GM18909 (cell line): ENCODE data around the gene PCNP.
"Not testable (repeated sequence)": the region's sequence is repeated elsewhere in the genome, so short reads cannot be mapped to it uniquely, and the experiment has no call there.

Source experiments
- ATAC-seq: cut with Tn5 transposase; IDR thresholded peaks from one replicate; pipeline ENCODE4 v1.9.1; 2021; ENCODE audit warnings: mild to moderate bottlenecking; ENCODE audit not compliant: unreplicated experiment, poor library complexity

PCNP gene, protein sequence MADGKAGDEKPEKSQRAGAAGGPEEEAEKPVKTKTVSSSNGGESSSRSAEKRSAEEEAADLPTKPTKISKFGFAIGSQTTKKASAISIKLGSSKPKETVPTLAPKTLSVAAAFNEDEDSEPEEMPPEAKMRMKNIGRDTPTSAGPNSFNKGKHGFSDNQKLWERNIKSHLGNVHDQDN

GRCh38 chr3:101573449-101574387 is at the start of gene PCNP:
PCNP (plus strand) TSS chr3:101574180; CDS start chr3:101574216, 36 bp downstream.
- peak; percentile 90 for ATAC-seq

- no peak for ATAC-seq
These were observed 46.5 kb upstream of the PCNP start for GRCh38 chr3:101527441-101527840.

- no peak for ATAC-seq
These were observed 46.1 kb upstream of the PCNP start for GRCh38 chr3:101527906-101528305.

GRCh38 chr3:101529816-101530685 is 43.9 kb upstream of the PCNP start:
- no peak for ATAC-seq

DNA sequence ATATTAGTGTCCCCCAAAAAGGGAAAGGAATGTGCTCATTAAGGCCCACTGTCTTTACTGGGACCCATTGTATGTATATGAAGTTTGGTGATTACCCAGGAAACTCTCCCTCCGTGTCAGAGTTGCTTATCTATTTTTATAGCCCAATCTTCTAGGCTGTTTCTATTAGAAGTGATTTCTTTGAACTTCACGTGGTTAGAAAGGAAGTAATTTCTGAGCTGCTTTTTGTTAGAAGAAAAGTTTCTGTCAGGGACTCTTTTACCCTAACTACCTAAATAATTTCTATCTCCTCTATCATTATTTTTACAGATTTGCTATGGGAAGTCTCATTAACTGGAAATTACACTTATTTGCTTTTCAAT is 43.3 kb upstream of the PCNP start:
- ATAC-seq, result no peak

DNA sequence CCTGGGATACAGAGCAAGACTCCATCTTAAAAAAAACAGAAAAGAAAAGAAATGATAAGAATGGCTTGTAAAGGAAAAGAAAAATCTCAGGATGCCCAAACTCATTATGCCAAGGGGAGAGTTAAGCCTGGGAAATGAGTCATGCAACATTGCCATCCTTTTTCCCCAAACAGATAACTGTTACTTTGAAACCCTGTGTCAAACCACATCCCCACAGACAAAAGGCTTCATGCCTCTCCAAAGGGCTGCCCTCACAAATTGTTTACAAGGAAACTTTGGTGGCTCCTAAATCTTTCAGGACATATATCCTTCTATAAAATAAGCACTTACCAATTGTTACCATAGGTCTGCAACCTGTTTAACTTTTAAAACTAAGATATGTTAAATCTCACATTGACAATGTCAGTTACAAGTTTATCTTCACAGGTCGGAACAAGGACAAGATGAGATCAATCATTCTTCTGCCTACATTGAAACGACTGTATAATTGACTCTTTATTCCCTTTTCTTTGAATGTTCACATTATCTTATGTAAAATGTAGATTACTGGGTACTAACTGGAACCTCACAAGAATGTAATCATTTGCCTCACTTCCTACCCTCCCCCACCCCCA is 42.4 kb upstream of the PCNP start:
- no peak for ATAC-seq

GRCh38 chr3:101532783-101533602 is 41.0 kb upstream of the PCNP start:
- ATAC-seq, result no peak

- ATAC-seq, result no peak
These were observed 40.4 kb upstream of the PCNP start for GRCh38 chr3:101533603-101533968.

- no peak for ATAC-seq
These were observed 38.8 kb upstream of the PCNP start for GRCh38 chr3:101535221-101535620.

DNA sequence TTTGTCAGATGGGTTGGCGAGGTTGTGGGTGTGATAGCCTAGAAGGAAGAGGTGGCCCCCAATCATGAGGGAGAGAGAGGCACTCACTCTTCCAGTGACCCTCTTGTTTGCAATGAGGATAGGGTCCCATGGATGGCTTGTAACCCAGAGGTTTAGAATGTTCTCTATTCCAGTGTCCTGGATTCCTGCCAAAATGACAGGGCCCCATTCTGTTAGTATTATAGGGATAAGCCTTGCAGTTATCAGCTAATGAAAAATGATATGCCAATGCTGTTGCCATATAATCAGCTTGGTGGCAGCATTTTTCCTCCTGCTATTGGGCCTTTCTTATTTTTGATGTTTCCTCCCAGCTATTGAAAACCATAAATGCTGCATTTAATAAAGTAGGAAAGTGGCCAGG is 37.7 kb upstream of the PCNP start:
- no peak for ATAC-seq

- ATAC-seq, result not testable (repeated sequence)
These were observed 37.0 kb upstream of the PCNP start for GRCh38 chr3:101536955-101537354.

DNA sequence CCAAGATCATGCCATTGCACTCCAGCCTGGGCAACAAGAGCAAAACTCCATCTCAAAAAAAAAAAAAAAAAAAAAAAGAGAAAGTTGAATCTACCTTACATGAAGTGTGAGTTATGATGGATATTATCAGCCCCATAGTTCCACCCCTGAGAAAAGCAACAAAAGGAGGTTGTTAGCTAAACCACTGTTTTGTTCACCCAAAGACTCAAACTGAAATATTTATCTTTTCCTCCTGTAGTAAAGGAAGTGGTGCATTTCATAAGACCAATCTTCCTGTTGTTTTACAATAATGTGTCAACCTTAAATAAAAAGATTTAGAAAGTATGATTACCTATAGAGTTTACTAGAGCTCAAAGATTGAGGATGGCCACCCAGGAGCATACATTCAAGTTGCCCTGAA is 31.0 kb upstream of the PCNP start:
- ATAC-seq, result no peak

- ATAC-seq, result no peak
These were observed 29.7 kb upstream of the PCNP start for GRCh38 chr3:101544161-101544850.

DNA sequence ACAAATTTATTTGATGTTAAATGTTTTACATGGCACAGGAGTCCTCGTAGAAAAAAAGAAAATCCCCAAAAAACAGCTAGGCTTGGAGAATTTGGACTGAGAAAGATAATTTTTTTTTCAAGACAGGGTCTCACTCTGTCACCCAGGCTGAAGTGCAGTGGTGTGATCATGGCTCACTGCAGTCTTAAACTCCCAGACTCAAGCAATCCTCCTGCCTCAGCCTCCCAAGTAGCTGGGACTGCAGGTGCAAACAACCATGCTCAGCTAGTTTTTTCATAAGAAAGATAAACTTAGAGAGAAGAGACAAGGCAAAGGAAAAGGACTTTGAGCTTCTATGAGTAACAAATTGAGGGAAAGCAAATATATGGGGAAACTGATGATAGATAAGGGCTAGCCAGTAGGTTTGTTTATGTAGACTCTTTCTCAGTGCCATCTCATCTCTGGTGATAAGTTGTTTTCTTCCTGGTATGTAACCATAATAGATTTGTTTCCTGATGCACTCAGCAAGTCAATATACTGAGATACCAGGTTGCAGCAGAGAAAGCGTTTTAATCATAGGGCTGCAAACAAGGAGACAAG is 25.4 kb upstream of the PCNP start:
- no peak for ATAC-seq

DNA sequence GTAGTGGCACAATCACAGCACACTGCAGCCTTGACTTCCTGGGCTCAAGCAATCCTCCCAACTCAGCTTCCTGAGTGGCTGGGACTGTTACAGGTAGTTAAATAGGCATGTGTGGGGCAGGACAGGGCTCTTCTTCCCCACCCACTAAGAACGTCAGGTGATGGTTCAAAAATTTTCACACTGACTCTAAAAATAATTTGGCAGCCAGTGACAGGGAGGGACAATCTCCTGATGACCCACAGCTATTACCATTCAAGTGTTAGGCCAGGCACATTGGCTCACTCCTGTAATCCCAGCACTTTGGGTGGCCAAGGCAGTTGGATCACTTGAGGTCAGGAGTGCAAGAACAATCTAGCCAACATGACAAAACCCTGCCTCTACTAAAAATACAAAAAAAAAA is 24.5 kb upstream of the PCNP start:
- no peak for ATAC-seq

GRCh38 chr3:101551359-101552081 is 22.5 kb upstream of the PCNP start:
- not testable (repeated sequence) for ATAC-seq

GRCh38 chr3:101553381-101553780 is 20.6 kb upstream of the PCNP start:
- ATAC-seq, result not testable (repeated sequence)

DNA sequence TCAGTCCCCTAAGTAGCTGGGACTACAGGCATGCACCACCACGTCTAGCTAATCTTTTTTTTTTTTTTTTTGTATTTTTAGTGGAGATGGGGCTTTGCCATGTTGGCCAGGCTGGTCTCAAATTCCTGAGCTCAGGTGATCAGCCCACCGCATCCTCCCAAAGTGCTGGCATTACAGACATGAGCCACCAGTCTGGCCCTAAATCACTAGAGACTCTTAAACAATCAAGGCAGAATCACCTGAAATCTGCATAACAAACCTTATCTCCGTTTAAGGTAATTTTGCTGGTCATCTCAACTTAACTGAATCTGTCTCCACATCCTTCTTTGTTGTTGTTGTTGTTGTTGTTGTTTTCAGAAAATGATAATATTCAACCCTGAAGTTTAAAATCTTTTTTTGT is 17.9 kb upstream of the PCNP start:
- no peak for ATAC-seq
